ENCODE results near the gene SPRN. TPM values are rescaled to one million over a fixed set of nuclear protein-coding genes. Genes with fewer than 3 reads are reported as not detected.

Gene SPRN
- total RNA-seq, 1 experiment from 2014 or later, result 0.59 TPM

GRCh38 chr10:133446979-133447378 lies 22.6 kb upstream of the SPRN start (continued):
- TF ChIP-seq, protein P1, sequence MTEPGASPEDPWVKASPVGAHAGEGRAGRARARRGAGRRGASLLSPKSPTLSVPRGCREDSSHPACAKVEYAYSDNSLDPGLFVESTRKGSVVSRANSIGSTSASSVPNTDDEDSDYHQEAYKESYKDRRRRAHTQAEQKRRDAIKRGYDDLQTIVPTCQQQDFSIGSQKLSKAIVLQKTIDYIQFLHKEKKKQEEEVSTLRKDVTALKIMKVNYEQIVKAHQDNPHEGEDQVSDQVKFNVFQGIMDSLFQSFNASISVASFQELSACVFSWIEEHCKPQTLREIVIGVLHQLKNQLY (CRISPR knock-in tag; IDR thresholded peaks at IDR 0.05), result no peak
- no peak for TF ChIP-seq CBFB (CRISPR knock-in tag; IDR thresholded peaks at IDR 0.05; ENCODE audit: low read depth)

DNA sequence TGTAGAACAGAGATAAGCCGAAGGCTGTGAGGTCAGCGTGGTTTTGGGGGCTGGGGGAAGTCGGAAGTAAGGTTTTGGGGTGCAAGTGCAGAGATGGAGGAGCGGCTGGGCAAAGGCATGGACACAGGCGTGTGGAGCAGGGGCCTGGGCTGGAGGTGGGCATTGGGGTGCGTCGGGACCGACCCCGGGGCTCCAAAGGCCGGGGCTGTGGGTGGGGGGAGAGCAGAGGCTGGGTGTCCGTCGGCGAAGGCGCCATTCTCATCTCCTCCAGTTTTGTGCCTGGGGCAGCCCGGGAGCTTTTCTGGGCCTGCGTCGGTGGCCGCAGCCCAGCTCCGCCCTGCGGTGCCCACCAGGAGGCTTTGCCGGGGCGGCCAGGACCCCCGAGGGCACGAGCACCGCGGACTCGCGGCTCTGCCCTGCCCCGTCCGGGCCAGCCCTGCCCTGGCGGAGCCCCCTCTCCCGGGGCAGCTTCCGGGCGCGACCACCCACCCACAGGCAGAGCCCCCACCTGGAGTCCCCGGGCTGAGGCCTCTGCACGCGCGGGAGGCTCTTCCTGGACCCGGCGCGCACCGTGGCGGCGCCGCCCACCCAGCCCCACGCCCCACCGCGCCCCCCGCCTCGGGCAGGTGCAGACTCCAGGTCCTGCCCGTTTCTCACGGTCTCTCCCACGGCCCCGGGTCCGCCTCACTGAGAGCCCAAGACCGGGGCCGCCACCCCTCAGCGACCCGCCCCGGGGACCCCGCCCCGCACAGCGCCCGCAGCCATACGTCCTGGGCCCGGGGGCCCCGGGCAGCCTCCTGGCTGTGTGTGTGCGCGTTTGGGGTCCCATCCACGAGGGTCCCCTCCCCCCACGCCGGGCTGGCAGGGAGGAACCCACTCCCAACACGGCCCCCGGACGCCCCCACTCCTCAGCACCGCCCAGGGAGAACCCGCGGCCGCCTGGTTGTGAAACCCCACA lies 21.6 kb upstream of the SPRN start:
- H3K4me3 Mint-ChIP-seq, result no peak overlapping the region
- ChIA-PET CTCF (no interaction called here), POLR2A (no interaction called here)
- DNase-seq (ENCODE audit: low spot score) (no peak), ATAC-seq (no peak)
- H3K4me1 Mint-ChIP-seq, result no peaks in the 10 kb centered on the region
- peaks cover 22% of the 10 kb centered on the region for H3K27me3 Mint-ChIP-seq (ENCODE audit: low read depth)
- peaks cover 57% of the 10 kb centered on the region for H3K36me3 Mint-ChIP-seq
- peaks cover 71% of the 10 kb centered on the region for H3K9me3 Mint-ChIP-seq
- TF ChIP-seq TCF7 (CRISPR knock-in tag; IDR thresholded peaks at IDR 0.05; ENCODE audit: low read depth) (no peak), ZMAT4 (CRISPR knock-in tag; IDR thresholded peaks at IDR 0.05) (no peak), AR (CRISPR knock-in tag; IDR thresholded peaks at IDR 0.05) (no peak), TEAD4 (CRISPR knock-in tag; IDR thresholded peaks at IDR 0.05) (no peak), ZNF138 (CRISPR knock-in tag; conservative IDR thresholded peaks at IDR 0.05) (no peak), ZNF425 (CRISPR knock-in tag; conservative IDR thresholded peaks at IDR 0.05) (no peak), OVOL2 (CRISPR knock-in tag; IDR thresholded peaks at IDR 0.05; ENCODE audit: borderline replicate concordance) (no peak), ATF3 (CRISPR knock-in tag; conservative IDR thresholded peaks at IDR 0.05) (no peak), SMAD3 (CRISPR knock-in tag; IDR thresholded peaks at IDR 0.05; ENCODE audit: borderline replicate concordance) (no peak), ZNF423 (CRISPR knock-in tag; IDR thresholded peaks at IDR 0.05) (no peak), TEAD1 (CRISPR knock-in tag; IDR thresholded peaks at IDR 0.05) (no peak), ZNF121 (CRISPR knock-in tag; IDR thresholded peaks at IDR 0.05) (no peak)
- TF ChIP-seq, protein P2, sequence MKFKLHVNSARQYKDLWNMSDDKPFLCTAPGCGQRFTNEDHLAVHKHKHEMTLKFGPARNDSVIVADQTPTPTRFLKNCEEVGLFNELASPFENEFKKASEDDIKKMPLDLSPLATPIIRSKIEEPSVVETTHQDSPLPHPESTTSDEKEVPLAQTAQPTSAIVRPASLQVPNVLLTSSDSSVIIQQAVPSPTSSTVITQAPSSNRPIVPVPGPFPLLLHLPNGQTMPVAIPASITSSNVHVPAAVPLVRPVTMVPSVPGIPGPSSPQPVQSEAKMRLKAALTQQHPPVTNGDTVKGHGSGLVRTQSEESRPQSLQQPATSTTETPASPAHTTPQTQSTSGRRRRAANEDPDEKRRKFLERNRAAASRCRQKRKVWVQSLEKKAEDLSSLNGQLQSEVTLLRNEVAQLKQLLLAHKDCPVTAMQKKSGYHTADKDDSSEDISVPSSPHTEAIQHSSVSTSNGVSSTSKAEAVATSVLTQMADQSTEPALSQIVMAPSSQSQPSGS (CRISPR knock-in tag; IDR thresholded peaks at IDR 0.05; ENCODE audit: borderline replicate concordance, low read depth), result no peak
- no peak overlapping the region for H3K27ac Mint-ChIP-seq

All from WTC11 (cell line).